Activated CD4-positive, alpha-beta T cell treated with anti-CD3 and anti-CD28 coated beads, Interleukin-10, Interleukin-2, amounts not matched to agents 100 ng/mL and 50 ng/mL, durations not matched to agents 16 hours and 8 hours (primary cell): Measurements from ENCODE around the gene ANO8.

ENCODE experiments used
- DNase-seq: peaks from one replicate; pipeline ENCODE4 v3.0.0-alpha.2; 2020

ANO8 gene

GRCh38 chr19:17347361-17347760 lies 12.7 kb upstream of the ANO8 start:
- DNase-seq = no peak

DNA sequence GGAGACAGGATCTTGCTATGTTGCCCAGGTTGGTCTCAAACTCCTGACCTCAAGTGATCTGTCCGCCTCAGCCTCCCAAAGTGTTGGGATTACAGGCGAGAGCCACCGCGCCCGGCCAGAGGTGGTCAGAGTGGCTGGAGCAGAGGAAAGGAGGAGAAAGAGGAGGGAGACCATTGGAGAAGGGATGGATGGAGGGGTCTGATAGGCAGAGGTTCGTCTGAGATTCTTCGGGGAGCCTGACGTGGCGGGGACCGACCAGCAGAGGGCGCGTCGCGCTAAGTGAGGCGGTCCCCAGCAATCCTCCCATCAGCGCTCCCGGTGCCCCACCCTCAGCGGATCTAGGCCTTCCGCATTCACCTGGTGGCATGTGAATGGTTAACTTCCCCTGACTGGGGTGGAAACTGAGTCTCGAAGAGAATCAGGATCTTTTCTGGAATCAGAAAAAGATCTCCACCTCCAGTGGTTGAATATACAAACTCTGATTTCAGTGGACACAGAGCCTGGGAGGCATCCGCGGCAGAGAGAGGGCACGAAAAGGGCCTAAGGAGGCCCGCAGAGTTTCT lies 11.5 kb upstream of the ANO8 start:
- DNase-seq = peak; percentile 85

DNA sequence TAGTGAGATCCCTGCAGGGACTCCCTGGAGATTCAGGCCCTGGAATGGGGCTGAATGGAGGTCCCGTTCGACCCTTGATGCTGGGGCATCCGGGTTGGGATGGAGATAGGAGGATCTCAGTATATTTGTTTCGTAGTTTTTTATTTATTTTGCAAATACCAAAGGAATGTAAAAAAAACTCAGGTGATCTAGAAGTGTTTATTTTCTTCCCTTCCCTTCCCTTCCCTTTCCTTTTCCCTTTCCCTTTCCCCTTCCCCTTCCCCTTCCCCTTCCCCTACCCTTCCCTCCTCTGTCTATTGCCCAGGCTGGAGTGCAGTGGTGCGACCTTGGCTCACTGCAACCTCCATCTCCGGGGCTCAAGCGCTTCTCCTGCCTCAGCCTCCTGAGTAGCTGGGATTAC lies 7.2 kb upstream of the ANO8 start:
- DNase-seq = no peak

DNA sequence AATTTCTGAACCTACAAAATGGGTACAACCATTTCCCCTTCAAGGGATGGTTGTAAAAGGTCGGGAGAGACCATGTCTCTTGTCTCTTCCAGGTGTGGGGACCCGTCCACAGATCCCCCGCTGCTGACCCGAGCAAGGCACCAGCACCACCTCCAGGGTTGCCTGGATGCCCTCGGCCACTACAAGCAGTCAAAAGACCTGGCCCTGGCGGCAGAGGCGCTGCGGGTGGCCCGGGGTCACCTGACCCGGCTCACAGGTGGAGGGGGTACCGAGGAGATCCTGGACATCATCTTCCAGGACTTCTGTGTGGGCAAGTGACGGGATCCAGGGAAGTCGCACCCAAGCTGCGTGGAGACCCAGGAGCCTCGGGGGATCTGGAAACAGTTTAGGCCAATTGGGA lies 6.7 kb upstream of the ANO8 start:
- DNase-seq = no peak

DNA sequence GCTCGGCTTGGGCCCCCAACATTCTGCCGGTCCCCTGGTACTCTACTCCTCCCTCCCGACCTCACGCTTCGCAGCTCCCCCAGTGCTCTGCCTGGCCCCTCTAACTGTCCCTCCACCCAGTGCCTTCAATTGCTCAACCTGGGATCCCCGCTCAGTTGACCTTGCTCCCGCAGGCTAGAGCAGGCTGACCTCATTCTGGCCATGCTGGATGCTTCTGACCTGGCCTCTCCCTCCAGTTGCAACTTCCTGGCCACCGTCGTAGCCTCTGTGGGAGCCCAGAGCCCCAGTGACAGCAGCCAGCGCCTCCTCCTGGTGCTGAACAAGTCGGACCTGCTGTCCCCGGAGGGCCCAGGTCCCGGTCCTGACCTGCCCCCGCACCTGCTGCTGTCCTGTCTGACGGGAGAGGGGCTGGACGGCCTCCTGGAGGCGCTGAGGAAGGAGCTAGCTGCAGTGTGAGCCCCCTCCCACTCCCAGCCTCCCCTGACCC lies 6.3 kb upstream of the ANO8 start:
- no peak for DNase-seq

- no peak for DNase-seq
Measured at GRCh38 chr19:17340302-17340870, 5.7 kb upstream of the ANO8 start.

GRCh38 chr19:17339088-17339741 lies 4.6 kb upstream of the ANO8 start:
- peak; percentile 63 for DNase-seq

GRCh38 chr19:17338433-17339078 lies 3.9 kb upstream of the ANO8 start:
- DNase-seq = no peak

- peak; percentile 64 for DNase-seq
Measured at GRCh38 chr19:17337675-17338432, 3.2 kb upstream of the ANO8 start.

- DNase-seq = peak; percentile 99
Measured at GRCh38 chr19:17336872-17337674, 2.4 kb upstream of the ANO8 start, which contains the start of gene GTPBP3. Gene GTPBP3 (plus strand): TSS chr19:17337553. CDS start chr19:17337612, 59 bp downstream.

- DNase-seq = no peak
Measured at GRCh38 chr19:17335575-17335974, 920 bp upstream of the ANO8 start.

DNA sequence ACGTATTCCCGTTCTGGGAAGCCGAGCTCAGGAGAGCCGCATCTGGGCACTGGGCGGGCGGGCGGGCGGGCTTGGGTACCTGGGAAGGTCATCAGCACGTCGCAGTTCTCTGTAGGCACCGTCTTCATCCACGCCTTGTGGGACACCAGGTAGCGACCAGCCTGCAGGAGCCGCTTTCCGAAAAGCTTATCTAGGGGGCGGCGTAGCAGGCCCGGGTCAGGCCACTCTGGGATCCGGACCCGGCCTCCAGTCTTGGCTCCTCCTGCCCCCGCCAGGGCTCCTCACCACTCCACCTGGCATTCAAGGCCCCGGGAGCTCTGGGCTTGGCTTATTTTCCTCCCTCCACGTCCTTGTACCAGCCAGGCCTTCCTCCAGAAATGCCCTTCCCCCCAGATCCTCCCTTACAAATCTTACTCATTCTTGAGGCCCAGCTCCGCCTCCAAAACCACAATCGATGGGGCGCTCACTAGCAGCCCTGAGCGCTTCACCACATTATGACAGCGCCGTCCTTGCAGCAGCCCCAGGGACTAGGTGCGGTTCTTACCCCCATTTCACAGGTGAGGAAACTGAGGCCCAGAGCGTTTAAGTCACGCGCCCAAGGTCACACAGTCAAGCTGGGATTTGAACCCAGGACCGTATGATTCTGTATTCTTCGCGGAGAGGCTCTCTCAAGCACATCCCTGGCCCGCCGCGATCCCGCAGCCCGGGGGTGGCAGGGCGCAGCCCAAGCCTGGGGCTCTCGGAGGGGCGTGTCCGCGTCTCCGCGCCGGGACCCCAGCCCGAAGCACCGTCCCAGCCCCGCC lies 843 bp downstream of the ANO8 start:
- DNase-seq = peak; percentile 92

- DNase-seq = peak; percentile 57
Measured at GRCh38 chr19:17332677-17333581, 1.7 kb downstream of the ANO8 start.

DNA sequence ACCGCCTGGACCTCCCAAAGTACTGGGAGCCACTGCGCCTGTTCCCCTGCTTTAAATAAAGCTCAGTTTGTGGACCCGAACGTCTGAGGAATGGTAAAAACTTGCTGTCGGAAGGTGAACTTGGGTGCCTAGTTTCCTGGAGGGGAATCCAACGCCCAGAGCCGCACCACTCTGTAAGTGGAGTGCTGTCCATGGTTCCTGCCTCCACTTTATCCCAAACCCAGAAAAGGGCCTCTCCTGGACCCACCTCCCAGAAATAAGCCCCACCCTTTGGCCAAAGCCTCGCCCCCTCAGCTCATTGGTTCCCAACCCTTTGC lies 2.3 kb downstream of the ANO8 start:
- DNase-seq = no peak

GRCh38 chr19:17331045-17331558 lies 3.6 kb downstream of the ANO8 start:
- no peak for DNase-seq

GRCh38 chr19:17330262-17331044 lies 4.2 kb downstream of the ANO8 start:
- DNase-seq = no peak

DNA sequence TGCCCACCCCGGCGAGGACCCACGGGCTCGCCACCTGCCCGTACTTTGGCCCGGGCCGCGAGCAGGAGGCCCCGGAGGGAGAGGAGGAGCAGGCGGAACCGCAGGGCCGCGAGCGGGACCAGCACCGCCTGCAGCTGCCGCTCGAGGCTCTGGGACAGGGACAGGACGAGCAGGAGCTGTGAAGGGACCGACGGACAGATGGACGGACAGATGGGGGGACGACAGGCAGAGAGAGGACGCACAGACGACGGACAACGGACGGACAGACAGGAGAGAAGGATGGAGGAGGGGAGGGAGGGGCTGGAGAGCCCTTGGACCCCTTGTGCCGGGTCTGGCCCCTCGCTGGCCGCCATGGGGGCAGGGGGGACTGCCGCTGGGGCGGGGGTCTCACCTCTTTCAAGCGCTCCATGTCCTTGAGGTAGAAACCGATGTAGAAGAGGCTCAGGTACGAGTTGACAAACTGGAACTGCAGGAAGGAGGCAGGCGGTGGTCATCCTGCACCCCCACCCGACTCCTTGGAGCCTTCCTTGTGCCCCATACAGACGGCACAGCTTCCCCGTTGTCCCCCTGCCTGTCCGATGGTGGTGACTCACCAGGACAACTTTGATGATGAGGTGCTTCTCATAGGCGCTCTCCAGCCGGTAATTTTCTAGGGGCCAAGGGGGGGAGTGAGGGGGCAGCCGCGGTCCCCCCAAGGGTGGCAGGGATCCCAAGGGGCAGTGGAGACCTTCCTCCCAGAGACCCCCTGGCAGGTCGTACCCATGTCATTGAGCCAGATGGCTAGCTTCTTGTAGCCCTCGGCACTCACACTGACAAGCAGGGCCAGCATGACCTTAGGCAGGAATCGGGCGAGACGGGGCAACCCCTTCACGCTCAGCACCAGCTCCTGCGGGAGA lies 5.0 kb downstream of the ANO8 start:
- no peak for DNase-seq
